Measurements from ENCODE around the gene TNIK.

GRCh38 chr3:171346019-171346418 is 114.2 kb downstream of the TNIK start:
- no peak for TF ChIP-seq CTCF (IDR thresholded peaks at IDR 0.05 in 8 of 11, conservative IDR thresholded peaks at IDR 0.05 in 3 of 11)
- TF ChIP-seq POLR2AphosphoS5 (IDR thresholded peaks at IDR 0.05): no peak
